Esophagus muscularis mucosa (tissue), 3 donors: ENCODE measurements around the gene PCDH9.

Experiments used
- CTCF ChIP-seq, 3 experiments: fragments of 200-600 bp in 2 of 3; fragments of 450-650 bp in 1 of 3; sonication (generic) in 2 of 3; IDR thresholded peaks; one replicate each; pipeline ENCODE4 v1.5.1; 2017 to 2019; ENCODE audit warnings: antibody characterized with exemption in 3 of 3, mild to moderate bottlenecking in 2 of 3, moderate library complexity in 1 of 3
- POLR2A ChIP-seq: fragments of 450-650 bp; IDR thresholded peaks from one replicate; pipeline ENCODE4 v1.6.1; 2017; ENCODE audit warnings: antibody characterized with exemption, moderate library complexity, mild to moderate bottlenecking, low read depth
- POLR2AphosphoS5 ChIP-seq, 2 donors: sonication (generic); formaldehyde crosslinking; IDR thresholded peaks; one replicate each; pipeline ENCODE4 v1.6.1; 2017; ENCODE audit warnings: antibody characterized with exemption in 2 of 2

- TF ChIP-seq POLR2A (no peak), CTCF (IDR thresholded peaks at IDR 0.05) (no peak), POLR2AphosphoS5 (IDR thresholded peaks at IDR 0.05) (no peak)
Observed at GRCh38 chr13:66981912-66982311, 248.2 kb downstream of the PCDH9 start.
